ENCODE measurements around the gene CST4.

CST4 gene

GRCh38 chr20:23641936-23642751, 46.7 kb downstream of the CST4 start:
- Histone ChIP-seq H3K4me3 (ENCODE audit: low read depth, low read length) (no peak overlapping the region), H3K36me3 (ENCODE audit: control insufficient read depth in 2 of 2, insufficient read depth in 1 of 2, low read length in 2 of 2) (no peaks in the 10 kb centered on the region), H3K4me1 (ENCODE audit: control insufficient read depth, insufficient read depth, low read length) (no peaks in the 10 kb centered on the region), H3K9me3 (ENCODE audit: control insufficient read depth, insufficient read depth, low read depth, low read length) (no peaks in the 10 kb centered on the region), H3K27ac (ENCODE audit: extremely low read depth, low read depth, low read length) (no peak overlapping the region)
- TF ChIP-seq ZIC2 (tag by site-specific recombination; IDR thresholded peaks at IDR 0.05) (peak; percentile 22; the same call in 1 of the 2 replicates), SP7 (tag by site-specific recombination; IDR thresholded peaks at IDR 0.05) (no peak), PBX3 (CRISPR knock-in tag; IDR thresholded peaks at IDR 0.05) (no peak)
- ChIA-PET CTCF (no interaction called here), POLR2A (no interaction called here)

GRCh38 chr20:23640671-23641667, 47.9 kb downstream of the CST4 start:
- Histone ChIP-seq H3K9me3 (ENCODE audit: control insufficient read depth, insufficient read depth, low read depth, low read length) (no peaks in the 10 kb centered on the region), H3K27ac (ENCODE audit: extremely low read depth, low read depth, low read length) (no peak overlapping the region), H3K4me3 (ENCODE audit: low read depth, low read length) (no peak overlapping the region), H3K36me3 (ENCODE audit: control insufficient read depth in 2 of 2, insufficient read depth in 1 of 2, low read length in 2 of 2) (peaks cover 0 to 3% of the 10 kb centered on the region in 2 experiments; a peak in 1 of 3 replicates), H3K4me1 (ENCODE audit: control insufficient read depth, insufficient read depth, low read length) (peaks cover 2% of the 10 kb centered on the region; the same call in 1 of the 2 replicates)
- TF ChIP-seq KLF7 (tag by site-specific recombination; IDR thresholded peaks at IDR 0.05; ENCODE audit: borderline replicate concordance) (no peak), REPIN1 (tag by site-specific recombination; IDR thresholded peaks at IDR 0.05; ENCODE audit: low read depth) (no peak), KLF8 (tag by site-specific recombination; IDR thresholded peaks at IDR 0.05) (no peak), ZNF560 (tag by site-specific recombination; IDR thresholded peaks at IDR 0.05; ENCODE audit: borderline replicate concordance) (no peak), PRDM10 (tag by site-specific recombination; IDR thresholded peaks at IDR 0.05) (no peak), ZNF639 (tag by site-specific recombination; IDR thresholded peaks at IDR 0.05) (no peak), ZNF324 (tag by site-specific recombination; IDR thresholded peaks at IDR 0.05) (no peak), ZNF341 (tag by site-specific recombination; IDR thresholded peaks at IDR 0.05; ENCODE audit: low read depth) (no peak), ZEB2 (tag by site-specific recombination; IDR thresholded peaks at IDR 0.05) (no peak), GLI2 (tag by site-specific recombination; IDR thresholded peaks at IDR 0.05; ENCODE audit: borderline replicate concordance, low read depth) (no peak), YY2 (tag by site-specific recombination; IDR thresholded peaks at IDR 0.05) (no peak), ZNF660 (tag by site-specific recombination; IDR thresholded peaks at IDR 0.05) (no peak)
- ChIA-PET POLR2A (no interaction called here), CTCF (no interaction called here)

Data from HEK293 (cell line).